Activated CD4-positive, alpha-beta T cell treated with anti-CD3 and anti-CD28 coated beads, Interleukin-10, Interleukin-2, amounts not matched to agents 100 ng/mL and 50 ng/mL, durations not matched to agents 16 hours and 8 hours (primary cell): ENCODE results near the gene SWAP70.

Experiments used
- DNase-seq: peaks from one replicate; pipeline ENCODE4 v3.0.0-alpha.2; 2020

SWAP70 gene

GRCh38 chr11:9780929-9781328 is 117.1 kb downstream of the SWAP70 start:
- no peak for DNase-seq

- no peak for DNase-seq
Observed at GRCh38 chr11:9783986-9784385, 120.1 kb downstream of the SWAP70 start.

- no peak for DNase-seq
Observed at GRCh38 chr11:9784602-9785315, 120.9 kb downstream of the SWAP70 start.

GRCh38 chr11:9787260-9787659 is 123.4 kb downstream of the SWAP70 start:
- DNase-seq: no peak

- no peak for DNase-seq
Observed at GRCh38 chr11:9787981-9788521, 124.2 kb downstream of the SWAP70 start.

GRCh38 chr11:9789910-9790309 is 126.0 kb downstream of the SWAP70 start:
- no peak for DNase-seq

GRCh38 chr11:9790703-9791102 is 126.8 kb downstream of the SWAP70 start:
- no peak for DNase-seq

- no peak for DNase-seq
Observed at GRCh38 chr11:9796266-9796665, 132.4 kb downstream of the SWAP70 start.

GRCh38 chr11:9796854-9797253 is 133.0 kb downstream of the SWAP70 start:
- no peak for DNase-seq

GRCh38 chr11:9797300-9797699 is 133.4 kb downstream of the SWAP70 start:
- DNase-seq: no peak

GRCh38 chr11:9799886-9800285 is 136.0 kb downstream of the SWAP70 start:
- no peak for DNase-seq

GRCh38 chr11:9802291-9802861 is 138.5 kb downstream of the SWAP70 start:
- no peak for DNase-seq
